Breast epithelium (tissue), 4 donors: Measurements from ENCODE around the gene MSI1. TPM values are rescaled to one million over a fixed set of nuclear protein-coding genes. Genes with fewer than 3 reads are reported as not detected.

Source experiments
- DNase-seq, 2 donors: peaks; one replicate each; pipeline ENCODE4 v3.0.0-alpha.2; 2019; ENCODE audit warnings: low spot score in 2 of 2
- H3K27ac ChIP-seq, 2 donors: fragments of 200-600 bp; sonication (generic) in 1 of 2; one replicate each; pipeline ENCODE4 v1.5.1; 2016 to 2019; ENCODE audit warnings: mild to moderate bottlenecking in 1 of 2
- H3K27me3 ChIP-seq, 2 donors: fragments of 200-600 bp; sonication (generic) in 1 of 2; one replicate each; pipeline versions ENCODE4 v1.5.1 to v1.6.0; 2017 to 2019; ENCODE audit warnings: control low read depth in 1 of 2, mild to moderate bottlenecking in 1 of 2
- H3K36me3 ChIP-seq: fragments of 200-600 bp; one replicate; pipeline ENCODE4 v1.5.1; 2019
- H3K4me1 ChIP-seq, 2 donors: fragments of 200-600 bp; sonication (generic); one replicate each; pipeline ENCODE4 v1.5.1; 2016 to 2019; ENCODE audit warnings: control low read depth in 1 of 2
- H3K4me3 ChIP-seq, 3 donors: fragments of 200-600 bp; sonication (generic); 1 replicate in 2 of 3; 2 replicates in 1 of 3; pipeline ENCODE4 v1.5.1; 2016 to 2019; ENCODE audit warnings: mild to moderate bottlenecking in 3 of 3, moderate library complexity in 2 of 3
- H3K9me3 ChIP-seq, 2 donors: fragments of 200-600 bp; sonication (generic) in 1 of 2; one replicate each; pipeline ENCODE4 v1.5.1; 2016 to 2019; ENCODE audit warnings: control low read depth in 1 of 2
- POLR2A ChIP-seq: fragments of 450-650 bp; IDR thresholded peaks from one replicate; pipeline ENCODE4 v1.6.1; 2016; ENCODE audit warnings: antibody characterized with exemption, mild to moderate bottlenecking, moderate library complexity
- POLR2AphosphoS5 ChIP-seq, 3 donors: sonication (generic); formaldehyde crosslinking; IDR thresholded peaks; one replicate each; pipeline ENCODE4 v1.6.1; 2017; ENCODE audit warnings: antibody characterized with exemption in 3 of 3
- intact Hi-C: fragments of 100-400 bp; cut with DNase I; formaldehyde crosslinking; loops from one replicate; pipeline ENCODE4 v1.15.1; 2023; ENCODE audit warnings: low total_unique reads
- total RNA-seq, 3 donors: library from RNA; depleted of rRNA; stranded (reverse); fragments of >200 nt; gene quantifications; one replicate each; pipeline ENCODE4 v1.1.0, GENCODE V29; 2016
- TF ChIP-seq, protein P1 (sequence below), 3 donors: fragments of 450-650 bp; IDR thresholded peaks; one replicate each; pipeline ENCODE4 v1.5.1; 2016 to 2017; ENCODE audit warnings: antibody characterized with exemption in 3 of 3, mild to moderate bottlenecking in 3 of 3, moderate library complexity in 3 of 3

The MSI1 gene
- total RNA-seq, 3 donors from 2014 or later: 0.59 to 2.0 TPM; not detected in 1

DNA sequence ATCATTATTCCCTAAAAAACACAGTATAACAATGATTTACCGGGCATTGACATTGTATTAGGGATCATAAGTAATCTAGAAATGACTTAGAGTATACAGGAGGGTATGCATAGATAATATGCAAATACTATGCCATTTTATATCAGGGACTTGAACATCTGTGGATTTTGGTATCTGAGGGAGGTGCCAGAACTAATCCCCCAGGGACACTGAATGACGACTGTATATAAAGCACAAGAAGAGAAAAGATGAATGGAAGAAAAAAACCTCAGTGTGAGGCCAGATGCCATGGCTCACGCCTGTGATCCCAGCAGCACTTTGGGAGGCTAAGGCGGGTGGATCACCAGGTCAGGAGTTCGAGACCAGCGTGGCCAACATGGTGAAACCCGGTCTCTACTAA is 43.5 kb upstream of the MSI1 start:
- no peaks in the 10 kb centered on the region for H3K9me3 ChIP-seq
- no peak for DNase-seq
- no peak overlapping the region for H3K27ac ChIP-seq
- TF ChIP-seq POLR2AphosphoS5 (IDR thresholded peaks at IDR 0.05): no peak
- no peak for TF ChIP-seq POLR2A
- TF ChIP-seq, protein P1, sequence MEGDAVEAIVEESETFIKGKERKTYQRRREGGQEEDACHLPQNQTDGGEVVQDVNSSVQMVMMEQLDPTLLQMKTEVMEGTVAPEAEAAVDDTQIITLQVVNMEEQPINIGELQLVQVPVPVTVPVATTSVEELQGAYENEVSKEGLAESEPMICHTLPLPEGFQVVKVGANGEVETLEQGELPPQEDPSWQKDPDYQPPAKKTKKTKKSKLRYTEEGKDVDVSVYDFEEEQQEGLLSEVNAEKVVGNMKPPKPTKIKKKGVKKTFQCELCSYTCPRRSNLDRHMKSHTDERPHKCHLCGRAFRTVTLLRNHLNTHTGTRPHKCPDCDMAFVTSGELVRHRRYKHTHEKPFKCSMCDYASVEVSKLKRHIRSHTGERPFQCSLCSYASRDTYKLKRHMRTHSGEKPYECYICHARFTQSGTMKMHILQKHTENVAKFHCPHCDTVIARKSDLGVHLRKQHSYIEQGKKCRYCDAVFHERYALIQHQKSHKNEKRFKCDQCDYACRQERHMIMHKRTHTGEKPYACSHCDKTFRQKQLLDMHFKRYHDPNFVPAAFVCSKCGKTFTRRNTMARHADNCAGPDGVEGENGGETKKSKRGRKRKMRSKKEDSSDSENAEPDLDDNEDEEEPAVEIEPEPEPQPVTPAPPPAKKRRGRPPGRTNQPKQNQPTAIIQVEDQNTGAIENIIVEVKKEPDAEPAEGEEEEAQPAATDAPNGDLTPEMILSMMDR (IDR thresholded peaks at IDR 0.05): no peak
- no peak overlapping the region for H3K4me3 ChIP-seq
- no peaks in the 10 kb centered on the region for H3K36me3 ChIP-seq
- no peaks in the 10 kb centered on the region for H3K27me3 ChIP-seq
- intact Hi-C loops: loop anchor here (2.0 kb wide), 1 partner anchor 72 kb away; no protein-coding TSS in a partner anchor
- H3K4me1 ChIP-seq: no peaks in the 10 kb centered on the region

DNA sequence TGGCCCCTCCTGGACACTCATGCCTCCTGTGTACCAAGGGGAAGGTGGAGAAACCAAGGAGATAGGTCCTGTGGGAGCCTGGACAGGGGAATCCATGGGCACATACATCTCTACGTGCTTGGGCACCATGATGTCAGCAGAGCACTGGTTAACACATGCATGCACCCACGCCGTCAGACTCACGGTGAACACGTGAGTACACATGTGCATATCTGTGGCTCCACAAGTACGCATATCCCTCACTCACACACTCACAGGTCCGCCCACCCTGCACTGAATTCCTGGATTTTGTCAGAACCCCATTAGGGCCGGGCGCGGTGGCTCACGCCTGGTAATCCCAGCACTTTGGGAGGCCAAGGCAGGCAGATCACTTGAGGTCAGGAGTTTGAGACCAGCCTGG is 39.8 kb upstream of the MSI1 start:
- Histone ChIP-seq H3K36me3 (no peaks in the 10 kb centered on the region), H3K4me1 (no peaks in the 10 kb centered on the region), H3K4me3 (no peak overlapping the region), H3K9me3 (no peaks in the 10 kb centered on the region), H3K27ac (no peak overlapping the region), H3K27me3 (no peaks in the 10 kb centered on the region)
- TF ChIP-seq POLR2AphosphoS5 (IDR thresholded peaks at IDR 0.05) (no peak), POLR2A (no peak)
- TF ChIP-seq, protein P1 (IDR thresholded peaks at IDR 0.05): no peak
- intact Hi-C loops: no loop called here
- DNase-seq: no peak

DNA sequence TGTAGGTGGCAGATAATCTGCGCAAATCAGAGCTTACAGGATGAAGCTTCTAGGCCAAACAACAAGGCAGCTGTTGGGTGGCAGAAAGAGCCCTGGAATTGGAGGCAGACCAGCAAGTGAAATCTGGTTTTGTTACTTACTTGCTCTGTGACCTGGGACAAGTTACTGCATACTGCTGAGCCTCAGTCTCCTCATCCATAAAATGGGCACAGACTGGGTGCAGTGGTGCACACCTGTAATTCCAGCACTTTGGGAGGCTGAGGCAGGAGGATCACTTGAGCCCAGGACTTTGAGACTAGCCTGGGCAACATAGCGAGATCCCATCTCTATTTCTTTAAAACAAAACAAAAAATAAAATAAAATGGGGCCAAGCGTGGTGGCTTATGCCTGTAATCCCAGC is 37.6 kb upstream of the MSI1 start:
- no peak for DNase-seq
- TF ChIP-seq POLR2A: no peak
- no peaks in the 10 kb centered on the region for H3K9me3 ChIP-seq
- H3K4me1 ChIP-seq: no peaks in the 10 kb centered on the region
- H3K36me3 ChIP-seq: no peaks in the 10 kb centered on the region
- H3K4me3 ChIP-seq: no peak overlapping the region
- intact Hi-C loops: no loop called here
- H3K27ac ChIP-seq: peak overlapping the region in 1 of 2 donors; percentile 40
- no peaks in the 10 kb centered on the region for H3K27me3 ChIP-seq

DNA sequence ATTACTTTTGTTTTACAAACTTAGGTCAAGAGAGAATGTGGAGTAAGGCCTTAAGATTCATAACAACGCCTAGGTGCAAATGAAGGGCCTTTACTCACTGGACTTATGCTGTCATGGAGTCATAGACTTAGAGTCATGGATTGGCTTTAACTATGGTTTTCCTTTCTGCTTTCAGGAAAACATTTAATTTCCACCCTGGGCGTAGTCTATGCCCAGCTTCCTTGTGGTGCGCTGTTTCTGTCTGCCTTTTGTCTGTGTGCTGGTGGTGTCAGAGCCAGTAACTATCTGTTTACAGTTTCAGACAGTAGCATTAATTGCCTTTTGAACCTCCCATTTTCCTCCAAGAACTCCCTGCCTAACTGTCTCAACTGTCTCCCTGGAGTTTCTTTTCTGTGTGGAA is 37.1 kb upstream of the MSI1 start:
- Histone ChIP-seq H3K27me3 (no peaks in the 10 kb centered on the region), H3K9me3 (no peaks in the 10 kb centered on the region), H3K36me3 (no peaks in the 10 kb centered on the region), H3K4me1 (no peaks in the 10 kb centered on the region), H3K4me3 (no peak overlapping the region), H3K27ac (peak overlapping the region in 1 of 2 donors; percentile 40)
- intact Hi-C loops: no loop called here
- TF ChIP-seq POLR2AphosphoS5 (IDR thresholded peaks at IDR 0.05): no peak
- TF ChIP-seq, protein P1 (IDR thresholded peaks at IDR 0.05): no peak
- DNase-seq: no peak

DNA sequence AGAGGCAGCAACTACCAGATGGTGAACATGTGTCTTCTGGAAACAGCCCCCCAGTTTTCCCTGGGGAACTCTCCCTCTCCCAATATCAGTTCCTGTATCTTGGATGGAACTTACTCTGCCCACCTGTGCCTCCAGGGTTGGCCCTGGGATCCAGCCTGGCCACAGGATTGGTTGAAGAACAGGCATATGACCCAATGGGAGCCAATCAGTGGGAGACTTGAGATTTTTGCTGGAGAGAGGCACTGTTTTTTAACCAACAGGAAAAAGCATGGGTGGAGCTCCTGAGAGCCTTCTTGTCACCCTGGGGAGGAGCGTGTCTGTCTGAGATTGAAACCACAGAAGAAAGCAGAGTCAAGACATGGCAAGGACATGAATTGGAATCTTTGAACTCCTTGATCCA is 35.3 kb upstream of the MSI1 start:
- intact Hi-C loops: loop anchor here (5.0 kb wide), 1 partner anchor 858 kb away; no protein-coding TSS in a partner anchor
- H3K9me3 ChIP-seq: no peaks in the 10 kb centered on the region
- H3K36me3 ChIP-seq: no peaks in the 10 kb centered on the region
- no peaks in the 10 kb centered on the region for H3K4me1 ChIP-seq
- TF ChIP-seq, protein P1 (IDR thresholded peaks at IDR 0.05): no peak
- TF ChIP-seq POLR2AphosphoS5 (IDR thresholded peaks at IDR 0.05) (no peak), POLR2A (no peak)
- H3K4me3 ChIP-seq: no peak overlapping the region
- no peaks in the 10 kb centered on the region for H3K27me3 ChIP-seq
- DNase-seq: no peak
- no peak overlapping the region for H3K27ac ChIP-seq

DNA sequence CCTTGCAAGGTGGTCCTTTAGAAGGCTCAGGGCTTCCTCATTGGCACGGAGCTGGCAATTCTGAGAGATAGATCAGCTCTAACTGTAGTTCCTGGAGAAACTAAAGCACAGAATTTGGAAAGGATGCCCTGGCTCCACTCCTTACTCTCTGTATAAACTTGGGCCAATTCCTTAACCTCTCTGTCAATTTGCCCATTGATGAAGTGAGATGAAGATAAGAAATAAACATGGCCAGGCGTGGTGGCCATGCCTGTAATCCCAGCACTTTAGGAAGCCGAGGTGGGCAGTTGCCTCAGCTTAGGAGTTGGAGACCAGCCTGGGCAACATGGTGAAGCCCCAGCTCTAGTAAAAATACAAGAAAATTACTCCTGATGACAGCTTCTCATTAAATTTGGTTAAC is 34.9 kb upstream of the MSI1 start:
- Histone ChIP-seq H3K9me3 (no peaks in the 10 kb centered on the region), H3K27ac (no peak overlapping the region), H3K27me3 (no peaks in the 10 kb centered on the region), H3K4me1 (no peaks in the 10 kb centered on the region), H3K36me3 (no peaks in the 10 kb centered on the region), H3K4me3 (no peak overlapping the region)
- intact Hi-C loops: loop anchor here (5.0 kb wide), 1 partner anchor 858 kb away; no protein-coding TSS in a partner anchor
- TF ChIP-seq POLR2AphosphoS5 (IDR thresholded peaks at IDR 0.05): no peak
- TF ChIP-seq, protein P1 (IDR thresholded peaks at IDR 0.05): no peak
- no peak for TF ChIP-seq POLR2A
- DNase-seq: no peak
